ENCODE results near the gene ADAM22.
"Not testable (repeated sequence)": the region's sequence is repeated elsewhere in the genome, so short reads cannot be mapped to it uniquely, and the experiment has no call there.

ADAM22 gene

GRCh38 chr7:88153378-88153777 is 219.3 kb downstream of the ADAM22 start:
- no peak for DNase-seq (ENCODE audit: low read depth in 2 of 3, low spot score in 1 of 3)

DNA sequence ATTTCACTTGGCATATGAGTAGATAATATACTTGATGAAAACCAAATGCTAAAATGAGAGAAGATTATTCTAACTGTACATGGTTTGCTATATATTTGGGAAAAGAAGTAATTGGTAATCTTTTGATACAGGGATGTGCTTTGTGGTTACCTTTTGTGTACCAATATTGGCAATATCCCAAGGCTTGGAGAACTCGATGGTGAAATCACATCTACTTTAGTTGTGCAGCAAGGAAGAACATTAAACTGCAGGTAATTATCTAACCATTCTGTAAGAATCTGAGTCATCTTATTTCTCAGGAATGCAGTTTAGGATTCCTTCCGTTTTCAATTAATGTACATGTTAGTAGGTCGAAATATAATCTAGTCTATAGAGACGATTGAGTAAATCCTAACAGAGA is 221.7 kb downstream of the ADAM22 start:
- DNase-seq (ENCODE audit: low read depth in 2 of 3, low spot score in 1 of 3) = no peak

DNA sequence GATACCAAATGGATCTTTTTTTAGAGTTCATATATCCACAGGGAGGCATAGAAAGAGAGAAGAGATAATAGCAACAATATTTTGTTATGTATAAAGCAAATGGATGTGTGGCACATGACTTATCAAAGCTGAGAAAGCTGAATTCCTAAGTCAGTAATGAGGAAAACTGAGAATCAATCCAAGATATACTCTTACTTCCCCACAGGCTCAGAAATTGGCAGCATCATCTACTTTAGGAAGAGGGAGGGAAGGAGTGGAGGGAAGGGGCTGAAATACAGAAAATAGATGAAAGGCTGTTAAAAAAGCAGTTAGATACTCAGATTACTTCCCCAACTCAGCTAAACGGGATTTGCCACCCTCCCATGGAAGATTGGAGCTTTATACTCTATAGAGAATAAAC is 222.3 kb downstream of the ADAM22 start:
- no peak for DNase-seq (ENCODE audit: low read depth in 2 of 3, low spot score in 1 of 3)

GRCh38 chr7:88159741-88160140 is 225.7 kb downstream of the ADAM22 start:
- DNase-seq (ENCODE audit: low read depth in 2 of 3, low spot score in 1 of 3) = not testable (repeated sequence)

DNA sequence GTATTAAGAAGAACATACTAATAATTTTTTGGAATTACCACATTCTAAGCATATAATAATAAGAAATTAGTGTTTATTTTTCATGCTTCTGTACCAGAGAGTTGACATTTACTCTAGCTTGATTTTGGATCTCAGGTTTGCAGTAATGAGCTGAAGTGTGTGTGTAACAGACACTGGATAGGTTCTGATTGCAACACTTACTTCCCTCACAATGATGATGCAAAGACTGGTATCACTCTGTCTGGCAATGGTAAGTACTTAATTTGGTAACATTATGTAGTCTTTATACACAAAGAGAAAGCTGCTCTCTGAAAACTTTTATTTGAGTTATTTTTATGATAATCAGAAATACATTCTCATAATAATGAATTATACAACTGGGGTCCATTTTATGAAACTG is 231.6 kb downstream of the ADAM22 start:
- no peak for DNase-seq (ENCODE audit: low read depth in 2 of 3, low spot score in 1 of 3)

- DNase-seq (ENCODE audit: low read depth in 2 of 3, low spot score in 1 of 3) = no peak
Observed at GRCh38 chr7:88167223-88167622, 233.2 kb downstream of the ADAM22 start.

- DNase-seq (ENCODE audit: low read depth in 2 of 3, low spot score in 1 of 3) = no peak
Observed at GRCh38 chr7:88167721-88168120, 233.7 kb downstream of the ADAM22 start.

GRCh38 chr7:88169717-88170320 is 235.8 kb downstream of the ADAM22 start:
- no peak for DNase-seq (ENCODE audit: low read depth in 2 of 3, low spot score in 1 of 3)

GRCh38 chr7:88172842-88173241 is 238.8 kb downstream of the ADAM22 start:
- no peak for DNase-seq (ENCODE audit: low read depth in 2 of 3, low spot score in 1 of 3)

GRCh38 chr7:88176190-88176589 is 242.1 kb downstream of the ADAM22 start:
- DNase-seq (ENCODE audit: low read depth in 2 of 3, low spot score in 1 of 3) = no peak

DNA sequence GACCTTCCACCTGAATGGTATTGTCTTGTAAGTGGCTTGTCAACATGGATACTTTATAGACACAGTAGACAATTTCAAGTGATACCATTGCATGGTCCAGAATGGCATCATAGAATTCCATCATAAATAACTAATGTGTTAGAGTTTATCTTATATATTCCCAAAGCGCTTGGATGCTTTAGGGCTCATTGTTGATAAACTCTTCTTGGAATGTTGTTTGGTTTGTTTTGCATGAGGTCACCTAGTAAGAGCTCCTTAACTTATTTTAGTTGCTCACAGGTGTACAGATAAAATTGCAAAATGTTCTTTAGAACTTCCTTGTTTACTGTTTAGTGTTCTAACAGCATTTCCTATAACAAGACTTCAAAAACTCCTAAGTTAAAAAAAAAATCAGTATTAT is 249.0 kb downstream of the ADAM22 start:
- DNase-seq (ENCODE audit: low read depth in 2 of 3, low spot score in 1 of 3) = no peak

- peak in 1 of 3 donors; percentile 1 for DNase-seq (ENCODE audit: low read depth in 2 of 3, low spot score in 1 of 3)
Observed at GRCh38 chr7:88184848-88185304, 250.8 kb downstream of the ADAM22 start.

DNA sequence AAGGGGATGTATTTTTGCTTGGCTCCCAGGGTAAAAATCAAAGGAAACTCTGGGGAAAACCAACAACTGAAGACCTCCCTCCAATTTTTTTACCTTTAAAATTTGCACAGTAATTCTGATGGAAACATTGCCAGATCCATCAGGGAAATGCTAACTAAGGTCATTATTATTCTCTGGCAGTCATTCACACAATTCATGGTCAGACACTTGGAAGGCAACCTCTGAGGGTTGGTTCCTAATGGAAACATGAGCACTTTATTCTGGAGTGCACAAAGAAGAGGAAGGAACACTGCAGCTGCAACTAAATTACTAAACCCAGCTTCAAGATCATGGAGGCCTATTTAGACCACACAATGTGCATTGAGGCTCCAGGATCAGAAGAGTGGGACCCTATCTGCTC is 251.6 kb downstream of the ADAM22 start:
- DNase-seq (ENCODE audit: low read depth in 2 of 3, low spot score in 1 of 3) = no peak

GRCh38 chr7:88191911-88192310 is 257.9 kb downstream of the ADAM22 start:
- no peak for DNase-seq (ENCODE audit: low read depth in 2 of 3, low spot score in 1 of 3)

GRCh38 chr7:88200261-88200660 is 266.2 kb downstream of the ADAM22 start:
- no peak for DNase-seq (ENCODE audit: low read depth in 2 of 3, low spot score in 1 of 3)

DNA sequence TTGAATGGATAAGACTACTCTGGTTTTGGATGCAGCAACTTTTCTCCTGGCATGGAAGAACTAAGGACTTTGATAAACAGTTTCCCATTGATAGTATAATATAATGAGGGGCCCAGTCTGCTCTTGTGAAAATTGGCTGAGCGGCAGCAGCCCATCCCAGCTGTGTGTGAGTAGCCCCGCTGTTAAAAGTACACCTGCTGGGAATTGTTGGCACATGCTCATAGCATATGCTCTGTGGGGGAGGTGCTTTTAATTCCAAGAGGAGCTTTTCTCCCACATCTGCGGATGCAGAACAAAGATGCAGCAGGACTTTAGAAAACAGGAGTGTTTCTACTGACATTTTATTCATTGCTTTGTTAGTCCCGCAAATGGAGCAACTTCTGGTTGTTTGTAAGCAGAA is 266.7 kb downstream of the ADAM22 start:
- DNase-seq (ENCODE audit: low read depth in 2 of 3, low spot score in 1 of 3) = no peak

DNA sequence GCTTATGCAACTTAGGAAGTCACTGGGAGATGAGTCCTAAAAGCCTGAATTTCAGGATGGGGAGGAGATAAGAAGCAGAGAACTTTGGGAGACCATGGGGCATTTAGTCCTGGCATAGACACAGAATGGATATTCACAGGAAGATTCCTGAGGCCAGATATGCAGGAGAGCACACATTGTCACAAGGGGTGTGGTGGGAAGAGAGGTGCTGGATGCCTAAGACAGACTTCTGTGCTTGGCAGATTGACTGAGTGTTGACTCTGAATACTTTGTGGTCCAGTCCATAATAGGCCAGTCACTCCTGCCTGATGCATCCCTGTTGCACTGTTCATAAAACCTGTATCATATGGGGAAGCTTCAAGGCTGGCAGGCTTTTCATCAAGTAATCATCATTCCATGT is 267.3 kb downstream of the ADAM22 start:
- no peak for DNase-seq (ENCODE audit: low read depth in 2 of 3, low spot score in 1 of 3)

DNA sequence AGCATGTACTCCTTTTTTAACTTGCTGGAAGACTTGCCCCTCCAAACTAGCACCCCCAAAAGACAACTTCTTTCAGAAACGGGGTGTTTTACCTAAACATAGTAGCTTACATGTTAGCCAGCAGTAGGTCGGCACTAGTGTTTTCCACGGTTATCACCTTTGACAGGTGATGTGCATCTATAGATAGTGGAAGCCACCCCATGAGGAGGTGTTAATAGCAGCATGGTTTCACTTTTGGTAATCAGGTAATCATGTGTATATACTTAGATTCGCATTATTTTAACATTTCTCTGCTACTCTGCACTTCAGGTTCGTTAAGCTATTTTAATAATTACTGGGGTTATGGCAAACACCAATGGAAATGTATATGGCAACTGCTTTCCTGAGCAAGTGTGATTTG is 268.2 kb downstream of the ADAM22 start:
- no peak for DNase-seq (ENCODE audit: low read depth in 2 of 3, low spot score in 1 of 3)

DNA sequence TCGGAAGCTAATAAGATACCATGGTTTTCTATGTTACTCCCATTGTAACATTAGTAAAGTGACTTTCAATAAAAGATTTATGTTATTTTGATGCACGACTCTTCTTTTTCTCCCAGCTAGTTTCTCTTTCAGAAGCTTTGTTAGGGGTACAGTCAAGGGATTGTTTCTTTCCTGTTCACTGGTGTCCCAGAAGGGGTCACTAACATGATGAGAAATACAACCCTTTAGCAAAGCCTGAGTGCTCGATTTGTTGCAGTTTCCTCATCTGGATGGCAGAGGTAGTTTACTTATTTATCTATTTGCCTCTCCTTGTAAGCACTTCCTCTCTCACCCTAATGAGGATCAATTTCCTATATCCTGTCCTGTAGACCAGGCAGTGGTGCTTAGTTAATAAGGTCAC is 268.7 kb downstream of the ADAM22 start:
- DNase-seq (ENCODE audit: low read depth in 2 of 3, low spot score in 1 of 3) = no peak

DNA sequence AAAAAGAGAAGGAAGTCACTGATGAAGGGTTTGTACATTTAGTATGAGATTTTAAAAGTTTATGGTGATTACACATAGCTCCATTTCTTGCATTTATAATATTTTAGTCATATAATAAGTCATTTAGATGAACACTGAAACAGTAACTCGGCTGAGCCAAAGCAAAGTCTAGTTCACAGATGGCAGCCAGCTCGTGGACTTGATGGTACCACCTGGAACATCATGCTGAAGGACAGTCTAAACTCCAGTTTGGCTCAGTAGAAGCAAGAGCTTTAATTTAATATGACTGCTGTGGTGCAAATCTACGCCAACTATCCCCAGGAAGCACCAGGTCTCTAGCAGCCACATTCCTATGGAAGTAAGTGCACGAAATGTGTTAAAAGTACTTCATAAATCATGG is 269.4 kb downstream of the ADAM22 start:
- no peak for DNase-seq (ENCODE audit: low read depth in 2 of 3, low spot score in 1 of 3)

GRCh38 chr7:88204525-88205110 is 270.6 kb downstream of the ADAM22 start:
- no peak for DNase-seq (ENCODE audit: low read depth in 2 of 3, low spot score in 1 of 3)

DNA sequence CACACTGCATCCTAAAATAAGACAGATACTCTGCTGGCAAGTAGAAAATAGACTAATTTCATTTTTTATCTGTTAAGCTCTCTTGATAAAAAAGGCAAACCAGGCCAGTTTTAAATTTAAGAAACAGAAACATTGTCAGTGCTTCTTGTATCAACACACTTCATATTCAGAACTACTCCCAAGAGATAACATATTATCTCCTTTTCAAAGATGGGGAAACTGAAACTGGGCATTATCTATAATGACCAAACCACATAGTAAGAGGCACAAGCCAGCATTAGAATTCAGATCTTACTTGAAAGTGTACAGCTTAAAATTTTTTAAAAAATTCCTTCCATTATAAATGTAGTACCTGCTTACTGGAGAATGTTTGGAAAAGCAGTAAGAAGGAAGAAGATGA is 271.1 kb downstream of the ADAM22 start:
- no peak for DNase-seq (ENCODE audit: low read depth in 2 of 3, low spot score in 1 of 3)

DNA sequence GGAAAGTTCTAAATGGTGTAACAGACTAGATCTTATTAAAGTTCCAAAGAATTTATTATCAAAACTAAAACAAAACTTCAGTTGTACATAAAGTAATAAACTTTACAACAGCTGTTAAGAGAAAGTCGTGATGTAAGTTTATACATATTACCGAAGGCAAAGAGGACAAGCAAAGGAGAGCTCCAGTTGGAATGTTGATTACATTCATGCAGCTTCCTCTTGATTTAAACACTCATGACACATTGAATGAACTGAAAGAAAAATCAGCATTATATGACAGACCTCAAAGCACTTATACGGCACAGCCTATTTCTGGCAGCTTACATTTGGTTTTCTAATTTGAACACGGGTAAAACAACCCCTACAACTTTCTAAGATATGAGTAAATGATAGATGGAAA is 272.2 kb downstream of the ADAM22 start:
- no peak for DNase-seq (ENCODE audit: low read depth in 2 of 3, low spot score in 1 of 3)
